GM21528 (cell line): Measurements from ENCODE around the gene STRAP.

Experiments
- ATAC-seq: cut with Tn5 transposase; IDR thresholded peaks from one replicate; pipeline ENCODE4 v1.9.1; 2021; ENCODE audit warnings: mild to moderate bottlenecking, moderate library complexity; ENCODE audit not compliant: unreplicated experiment, low FRiP score

STRAP gene

DNA sequence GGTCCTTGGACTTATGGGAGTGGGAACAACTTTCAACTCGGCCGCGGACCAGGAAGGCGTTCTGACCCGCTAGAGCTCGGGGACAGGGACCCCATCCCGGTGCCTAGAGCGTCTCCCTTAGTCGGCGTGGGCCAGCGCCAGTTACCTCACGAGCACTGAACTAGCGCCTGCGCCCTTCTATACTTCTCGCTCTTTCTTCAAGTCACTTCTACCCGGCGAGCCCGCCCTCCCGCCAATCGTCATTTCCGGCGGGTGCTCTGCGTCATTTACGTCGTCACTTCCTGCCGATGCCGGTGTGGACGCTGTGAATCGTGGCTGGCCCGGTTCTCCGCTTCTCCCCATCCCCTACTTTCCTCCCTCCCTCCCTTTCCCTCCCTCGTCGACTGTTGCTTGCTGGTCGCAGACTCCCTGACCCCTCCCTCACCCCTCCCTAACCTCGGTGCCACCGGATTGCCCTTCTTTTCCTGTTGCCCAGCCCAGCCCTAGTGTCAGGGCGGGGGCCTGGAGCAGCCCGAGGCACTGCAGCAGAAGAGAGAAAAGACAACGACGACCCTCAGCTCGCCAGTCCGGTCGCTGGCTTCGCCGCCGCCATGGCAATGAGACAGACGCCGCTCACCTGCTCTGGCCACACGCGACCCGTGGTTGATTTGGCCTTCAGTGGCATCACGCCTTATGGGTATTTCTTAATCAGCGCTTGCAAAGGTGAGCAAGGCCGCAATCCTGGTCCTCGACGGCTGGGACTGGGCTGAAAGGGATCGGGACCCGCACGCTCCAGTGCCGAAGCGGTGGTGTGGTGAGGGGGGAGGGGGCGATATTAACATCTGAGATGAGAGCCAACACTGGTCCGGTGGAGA lies at the start of gene STRAP:
STRAP (plus strand) TSS at position 270 of the 854 bp plus-strand sequence; CDS start at position 591, 321 bp downstream.
- ATAC-seq: peak; percentile 99

- ATAC-seq: no peak
Measured at GRCh38 chr12:15834575-15834974, 47.6 kb upstream of the STRAP start.

DNA sequence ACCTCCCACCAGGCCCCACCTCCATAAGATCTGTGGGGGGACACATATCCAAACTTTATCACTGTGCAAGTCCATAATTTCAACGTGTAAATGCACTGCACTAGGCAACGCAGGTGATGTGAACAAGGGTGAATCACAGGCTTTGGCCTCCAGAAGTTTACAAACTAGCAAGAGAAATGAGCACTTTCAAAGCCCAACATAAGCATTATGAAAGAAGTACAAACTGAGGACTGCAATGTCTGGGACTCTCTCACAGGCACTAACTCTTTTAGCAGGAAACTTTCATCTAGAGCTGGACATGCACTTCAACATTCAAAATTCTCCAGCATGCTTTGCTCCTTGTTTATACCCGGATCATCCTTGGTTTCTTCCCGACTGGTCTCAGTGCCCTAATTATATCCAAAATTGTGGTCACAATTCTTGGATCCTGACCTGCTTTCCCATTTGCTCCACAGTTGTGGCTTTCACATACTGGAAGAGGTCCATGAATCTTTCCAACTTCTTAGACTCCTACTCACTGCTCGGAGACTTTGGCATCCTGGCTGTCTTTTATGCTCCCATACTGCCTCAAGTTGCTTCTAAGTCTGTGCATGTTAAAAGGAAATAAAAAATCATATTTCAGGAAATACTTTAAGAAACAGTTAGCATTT lies 44.9 kb upstream of the STRAP start:
- no peak for ATAC-seq

DNA sequence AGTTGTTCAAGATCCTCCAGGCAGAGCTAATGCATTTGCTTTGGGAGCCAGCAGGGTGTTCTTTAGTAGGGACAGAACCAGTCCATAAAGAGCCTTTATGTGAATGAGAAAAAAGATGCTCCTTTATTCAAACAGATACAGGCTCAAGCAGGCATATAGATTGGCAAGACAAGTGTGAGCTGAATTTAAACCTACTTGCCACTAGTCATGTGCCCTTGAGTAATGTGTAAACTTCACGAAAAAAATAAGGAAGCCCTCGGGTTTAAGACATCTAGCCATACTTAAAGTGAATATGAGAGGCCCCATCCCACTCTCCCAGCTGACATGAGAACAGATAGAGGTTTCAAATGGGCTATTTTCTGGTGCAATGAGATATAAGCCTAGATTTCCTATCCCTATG lies 43.1 kb upstream of the STRAP start:
- no peak for ATAC-seq

DNA sequence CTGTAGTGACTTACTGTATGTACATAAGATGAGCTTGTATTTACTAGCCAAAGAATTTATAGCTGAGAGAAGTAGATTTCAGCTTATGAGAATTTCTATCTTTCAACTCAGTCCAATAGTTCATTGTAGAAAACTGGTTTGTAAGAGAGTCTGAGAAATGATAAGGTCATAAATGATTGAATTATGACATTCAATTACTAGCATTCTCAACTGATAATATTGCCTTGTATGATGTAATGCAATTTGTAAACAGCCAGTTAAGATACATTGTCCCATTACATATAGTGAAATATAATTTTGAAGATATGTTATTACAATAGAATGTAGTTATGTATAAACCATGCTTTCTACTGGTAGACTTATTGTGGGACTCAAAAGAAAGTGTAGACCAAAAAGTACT lies 42.5 kb upstream of the STRAP start:
- no peak for ATAC-seq

DNA sequence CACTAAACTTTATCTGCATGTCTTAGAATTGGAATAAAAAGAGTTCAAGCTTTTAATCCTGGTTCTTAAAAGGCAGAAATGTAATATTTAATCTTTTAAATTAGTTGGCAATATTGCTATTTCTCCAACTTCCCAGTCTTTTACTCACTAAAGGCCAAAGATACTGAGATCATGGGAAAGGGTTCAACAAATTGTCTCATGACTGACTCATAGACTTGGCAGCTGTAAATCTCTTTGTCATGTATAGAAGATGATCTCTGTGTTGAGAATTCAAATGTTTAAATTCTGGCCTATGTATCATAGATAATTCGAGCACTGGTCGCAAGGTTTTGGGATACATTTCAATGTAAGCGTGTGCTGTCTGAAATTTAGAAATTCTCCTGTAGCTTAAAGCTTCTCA lies 40.1 kb upstream of the STRAP start:
- ATAC-seq: no peak

- ATAC-seq: no peak
Measured at GRCh38 chr12:15846887-15847286, 35.3 kb upstream of the STRAP start.

GRCh38 chr12:15848606-15849005 lies 33.6 kb upstream of the STRAP start:
- no peak for ATAC-seq

DNA sequence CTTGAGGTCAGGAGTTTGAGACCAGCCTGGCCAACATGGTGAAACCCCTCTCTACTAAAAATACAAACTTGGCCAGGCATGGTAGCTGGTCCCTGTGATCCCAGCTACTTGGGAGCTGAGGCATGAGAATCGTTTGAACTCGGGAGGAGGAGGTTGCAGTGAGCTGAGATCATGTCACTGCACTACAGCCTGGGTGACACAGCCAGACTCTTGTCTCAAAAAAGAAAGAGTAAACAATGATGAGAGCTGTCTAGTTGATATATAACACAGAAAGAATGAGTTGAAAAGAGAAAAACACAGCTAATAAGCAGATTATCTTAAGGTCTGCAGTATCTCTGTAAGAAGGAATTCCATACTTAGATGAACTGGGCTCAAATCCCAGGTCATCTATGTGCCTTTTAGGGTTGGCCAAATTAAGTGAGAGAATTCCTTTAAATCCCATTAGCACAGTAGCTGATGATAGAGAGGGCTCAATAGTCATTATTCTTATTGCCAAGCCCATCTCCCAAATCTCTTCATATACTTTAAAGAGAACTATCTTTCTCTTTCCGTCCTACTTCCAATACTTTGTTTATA lies 31.1 kb upstream of the STRAP start:
- ATAC-seq: no peak

DNA sequence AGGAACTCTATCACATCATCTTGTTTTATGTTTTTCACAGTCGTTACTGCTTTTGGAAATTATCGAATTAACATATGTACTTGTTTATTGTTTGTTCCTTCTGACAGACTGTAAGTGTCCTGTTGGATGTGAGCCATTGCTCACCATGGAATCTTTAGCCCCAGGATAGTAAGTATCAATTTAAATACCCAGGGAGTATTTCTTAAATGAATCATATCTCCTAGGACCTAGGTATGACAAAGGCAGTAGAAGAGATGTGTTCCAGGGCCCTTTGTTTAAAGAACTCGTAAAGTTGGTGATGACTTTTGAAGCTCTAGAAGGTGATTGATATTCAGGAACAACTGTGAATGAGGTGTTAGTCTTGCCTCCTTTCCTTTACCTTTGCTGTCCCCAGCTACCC lies 30.3 kb upstream of the STRAP start:
- ATAC-seq: no peak

GRCh38 chr12:15852383-15852782 lies 29.8 kb upstream of the STRAP start:
- ATAC-seq: no peak

DNA sequence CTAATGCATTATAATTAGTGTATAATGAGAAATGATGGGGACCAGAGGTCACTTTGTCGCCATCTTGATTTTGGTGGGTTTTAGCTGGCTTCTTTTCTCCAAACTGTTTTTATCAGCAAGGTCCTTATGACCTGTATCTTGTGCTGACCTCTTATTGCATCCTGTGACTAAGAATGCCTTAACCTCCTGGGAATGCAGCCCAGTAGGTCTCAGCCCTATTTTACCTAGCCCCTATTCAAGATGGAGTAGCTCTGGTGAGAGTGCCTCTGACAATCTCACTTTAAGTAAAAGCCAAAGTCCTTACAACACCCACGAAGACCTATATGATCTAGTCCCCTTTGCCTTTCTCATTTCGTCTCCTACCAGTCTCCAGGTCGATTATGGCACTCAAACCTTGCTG lies 28.3 kb upstream of the STRAP start:
- ATAC-seq: no peak

DNA sequence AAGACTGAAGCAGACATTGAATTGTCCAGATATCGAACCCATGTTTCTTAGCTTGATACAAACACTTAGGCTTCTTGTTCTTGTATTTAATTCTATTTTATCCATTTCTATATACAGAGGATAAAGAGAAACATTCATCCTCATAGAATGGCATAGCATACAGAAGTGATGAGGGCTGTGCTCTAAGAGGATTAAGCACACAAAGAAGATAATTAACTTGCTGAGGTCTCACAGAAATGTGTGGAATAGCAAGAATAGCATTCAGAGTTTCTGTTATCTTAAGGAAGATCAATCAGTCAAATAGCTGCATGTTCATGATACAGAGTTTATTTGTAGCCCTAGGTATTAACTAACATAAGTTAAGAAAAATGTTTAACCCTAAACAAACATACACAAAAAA lies 27.3 kb upstream of the STRAP start:
- ATAC-seq: no peak

- no peak for ATAC-seq
Measured at GRCh38 chr12:15855646-15856045, 26.5 kb upstream of the STRAP start.

- peak; percentile 64 for ATAC-seq
Measured at GRCh38 chr12:15856097-15856982, 25.8 kb upstream of the STRAP start.

DNA sequence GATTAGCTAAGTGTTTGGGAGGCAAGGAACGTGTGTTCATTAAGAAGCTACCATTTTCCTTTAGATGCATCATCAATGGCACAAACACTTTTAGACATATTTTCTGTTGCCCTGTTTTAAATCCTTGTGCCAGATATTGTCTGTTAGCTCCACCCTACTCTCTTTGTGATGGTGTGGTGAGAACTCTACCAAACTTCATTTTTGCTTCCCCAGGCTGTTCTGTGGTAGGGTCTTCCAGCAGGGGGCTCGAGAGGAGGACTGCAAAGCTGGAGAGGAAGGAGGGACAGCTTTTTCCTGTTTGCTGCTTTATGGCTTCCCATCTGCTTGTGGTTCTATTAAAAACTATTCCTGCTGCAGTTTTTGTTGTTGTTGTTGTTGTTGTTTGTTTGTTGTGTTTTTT lies 23.8 kb upstream of the STRAP start:
- no peak for ATAC-seq

DNA sequence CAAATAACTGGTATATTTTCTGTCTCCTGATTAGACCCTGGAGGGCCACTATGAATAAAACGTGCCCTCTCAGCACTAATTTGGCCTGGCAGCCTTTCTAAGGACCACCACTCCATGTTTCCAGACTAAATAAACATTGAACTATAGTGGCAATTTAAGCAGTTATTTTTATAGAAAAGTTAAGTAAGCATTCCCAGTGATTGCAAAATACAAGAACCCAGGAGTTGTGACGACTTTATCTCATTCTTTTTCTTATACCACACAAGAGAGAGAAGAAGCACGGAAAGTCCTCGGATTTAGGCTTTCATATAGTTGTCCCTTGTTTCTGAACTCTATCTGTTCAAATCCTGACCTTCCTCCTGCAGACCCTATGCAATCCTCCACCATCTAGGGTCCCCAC lies 23.1 kb upstream of the STRAP start:
- ATAC-seq: no peak

DNA sequence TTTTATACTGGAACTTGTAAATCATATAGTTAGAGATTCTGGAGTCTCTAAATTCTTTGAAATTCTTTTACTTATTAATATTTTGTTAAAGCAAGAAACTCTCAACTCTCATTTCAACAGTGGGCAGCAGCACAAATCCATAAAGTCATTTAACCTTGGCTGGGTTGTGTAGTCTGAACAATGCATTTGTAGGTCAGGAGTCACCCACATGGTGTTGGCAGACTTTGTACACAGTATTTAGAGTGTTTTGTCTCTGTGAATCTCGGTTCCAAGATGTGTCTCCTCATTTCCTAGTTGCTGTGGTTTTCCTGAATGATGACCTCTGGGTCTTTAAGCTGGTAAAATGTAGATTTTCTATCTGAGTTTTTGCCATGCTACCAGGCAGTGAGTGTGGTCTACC lies 20.8 kb upstream of the STRAP start:
- ATAC-seq: no peak

GRCh38 chr12:15862840-15863239 lies 19.3 kb upstream of the STRAP start:
- no peak for ATAC-seq

DNA sequence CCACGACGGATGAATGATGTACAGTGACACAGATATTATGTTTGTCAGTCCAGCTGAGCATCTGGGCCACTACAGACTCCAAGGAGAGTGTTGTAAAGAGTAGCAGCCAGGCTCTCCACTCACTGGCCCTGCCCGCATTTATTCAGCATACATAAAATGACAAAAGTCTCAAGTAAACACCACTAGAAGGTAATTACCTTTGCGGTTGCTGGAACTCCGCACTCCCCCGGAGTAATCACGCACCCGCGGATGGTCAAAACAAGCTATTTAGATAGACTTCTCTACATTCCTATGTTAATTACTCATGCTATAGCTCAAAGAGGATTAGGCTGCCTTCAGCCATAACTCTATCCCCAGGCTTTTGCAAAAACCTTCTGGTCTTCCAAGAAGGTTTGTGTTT lies 18.8 kb upstream of the STRAP start:
- no peak for ATAC-seq

GRCh38 chr12:15863984-15864383 lies 18.2 kb upstream of the STRAP start:
- peak; percentile 98 for ATAC-seq
